Left ventricle myocardium inferior (tissue), 1 donor: ENCODE data around the gene NTMT1. TPM values are rescaled to one million over a fixed set of nuclear protein-coding genes. Genes with fewer than 3 reads are reported as not detected.

Source experiments
- DNase-seq: peaks from one replicate; pipeline ENCODE4 v3.0.0-alpha.2; 2020
- H3K27ac ChIP-seq: fragments of 200-600 bp; replicated peaks from 2 replicates; pipeline ENCODE4 v1.8.0; 2021
- H3K27me3 ChIP-seq: fragments of 200-600 bp; 2 replicates; pipeline ENCODE4 v1.8.0; 2021; ENCODE audit warnings: low read depth
- H3K36me3 ChIP-seq: fragments of 200-600 bp; 2 replicates; pipeline ENCODE4 v1.8.0; 2021
- H3K4me1 ChIP-seq: fragments of 200-600 bp; 2 replicates; pipeline ENCODE4 v1.8.0; 2021
- H3K4me3 ChIP-seq: fragments of 200-600 bp; 2 replicates; pipeline ENCODE4 v1.8.0; 2021; ENCODE audit warnings: mild to moderate bottlenecking, moderate library complexity
- H3K9me3 ChIP-seq: fragments of 200-600 bp; replicated peaks from 2 replicates; pipeline ENCODE4 v1.8.0; 2021
- CTCF ChIP-seq: fragments of 200-600 bp; IDR thresholded peaks from 2 replicates; pipeline ENCODE4 v1.8.0; 2021; ENCODE audit warnings: antibody characterized with exemption, mild to moderate bottlenecking, borderline replicate concordance
- intact Hi-C: fragments of 100-400 bp; cut with micrococcal nuclease; formaldehyde crosslinking; loops from one replicate; pipeline ENCODE4 v1.11.0; 2022
- total RNA-seq: library from RNA; stranded (reverse); fragmentation: NEBNext Ultra II Directional; extraction: Animal tissue kit (Norgen Biotek cat#: 25700); gene quantifications from one replicate; pipeline ENCODE4 v1.2.1, GENCODE V29; 2021
- donor health status: DM: no; HTN: yes; CAD: no; lungs with severe emphysema.

NTMT1 gene
- total RNA-seq, 1 donor from 2014 or later = 63.4 TPM

- intact Hi-C loops = loop anchor here (10.0 kb wide), 1 partner anchor 135 kb away; no protein-coding TSS in a partner anchor
- Histone ChIP-seq H3K27me3 (peaks cover 6% of the 10 kb centered on the region), H3K36me3 (no peaks in the 10 kb centered on the region), H3K4me1 (peaks cover 4% of the 10 kb centered on the region), H3K27ac (no peak overlapping the region), H3K9me3 (no peaks in the 10 kb centered on the region), H3K4me3 (no peak overlapping the region)
- no peak for DNase-seq
- TF ChIP-seq CTCF = no peak
Observed at GRCh38 chr9:129649726-129650679, 24.0 kb downstream of the NTMT1 start.

GRCh38 chr9:129650680-129651235 lies 24.8 kb downstream of the NTMT1 start:
- DNase-seq = no peak
- Histone ChIP-seq H3K9me3 (no peaks in the 10 kb centered on the region), H3K27ac (no peak overlapping the region), H3K4me1 (peaks cover 4% of the 10 kb centered on the region), H3K36me3 (no peaks in the 10 kb centered on the region), H3K4me3 (no peak overlapping the region), H3K27me3 (peaks cover 6% of the 10 kb centered on the region)
- no peak for TF ChIP-seq CTCF
- intact Hi-C loops = no loop called here

GRCh38 chr9:129653823-129654553 lies 28.0 kb downstream of the NTMT1 start:
- H3K4me1 ChIP-seq = peaks cover 4% of the 10 kb centered on the region
- DNase-seq = no peak
- H3K4me3 ChIP-seq = no peak overlapping the region
- no peak overlapping the region for H3K27ac ChIP-seq
- H3K36me3 ChIP-seq = no peaks in the 10 kb centered on the region
- intact Hi-C loops = no loop called here
- TF ChIP-seq CTCF = no peak
- H3K9me3 ChIP-seq = no peaks in the 10 kb centered on the region
- peaks cover 12% of the 10 kb centered on the region for H3K27me3 ChIP-seq

GRCh38 chr9:129654554-129655040 lies 28.6 kb downstream of the NTMT1 start:
- H3K9me3 ChIP-seq = no peaks in the 10 kb centered on the region
- no peaks in the 10 kb centered on the region for H3K36me3 ChIP-seq
- TF ChIP-seq CTCF = no peak
- peaks cover 7% of the 10 kb centered on the region for H3K27me3 ChIP-seq
- H3K4me1 ChIP-seq = peaks cover 4% of the 10 kb centered on the region
- intact Hi-C loops = no loop called here
- no peak overlapping the region for H3K4me3 ChIP-seq
- no peak for DNase-seq
- H3K27ac ChIP-seq = no peak overlapping the region

GRCh38 chr9:129655154-129655553 lies 29.2 kb downstream of the NTMT1 start:
- H3K9me3 ChIP-seq = no peaks in the 10 kb centered on the region
- DNase-seq = no peak
- H3K27me3 ChIP-seq = peaks cover 7% of the 10 kb centered on the region
- peaks cover 4% of the 10 kb centered on the region for H3K4me1 ChIP-seq
- intact Hi-C loops = no loop called here
- no peak overlapping the region for H3K4me3 ChIP-seq
- no peak overlapping the region for H3K27ac ChIP-seq
- no peaks in the 10 kb centered on the region for H3K36me3 ChIP-seq
- no peak for TF ChIP-seq CTCF
